C4-2B (cell line): ENCODE results near the gene GFM1.

ENCODE experiments used
- H3K27ac ChIP-seq: fragments of 450-650 bp; 2 replicates; pipeline ENCODE4 v1.5.1; 2017
- CTCF ChIP-seq: fragments of 450-650 bp; conservative IDR thresholded peaks from 2 replicates; pipeline ENCODE4 v1.5.1; 2017; ENCODE audit warnings: mild to moderate bottlenecking
- ZFX ChIP-seq: fragments of 450-650 bp; IDR thresholded peaks from 2 replicates; pipeline ENCODE4 v1.6.1; 2017

Gene GFM1

DNA sequence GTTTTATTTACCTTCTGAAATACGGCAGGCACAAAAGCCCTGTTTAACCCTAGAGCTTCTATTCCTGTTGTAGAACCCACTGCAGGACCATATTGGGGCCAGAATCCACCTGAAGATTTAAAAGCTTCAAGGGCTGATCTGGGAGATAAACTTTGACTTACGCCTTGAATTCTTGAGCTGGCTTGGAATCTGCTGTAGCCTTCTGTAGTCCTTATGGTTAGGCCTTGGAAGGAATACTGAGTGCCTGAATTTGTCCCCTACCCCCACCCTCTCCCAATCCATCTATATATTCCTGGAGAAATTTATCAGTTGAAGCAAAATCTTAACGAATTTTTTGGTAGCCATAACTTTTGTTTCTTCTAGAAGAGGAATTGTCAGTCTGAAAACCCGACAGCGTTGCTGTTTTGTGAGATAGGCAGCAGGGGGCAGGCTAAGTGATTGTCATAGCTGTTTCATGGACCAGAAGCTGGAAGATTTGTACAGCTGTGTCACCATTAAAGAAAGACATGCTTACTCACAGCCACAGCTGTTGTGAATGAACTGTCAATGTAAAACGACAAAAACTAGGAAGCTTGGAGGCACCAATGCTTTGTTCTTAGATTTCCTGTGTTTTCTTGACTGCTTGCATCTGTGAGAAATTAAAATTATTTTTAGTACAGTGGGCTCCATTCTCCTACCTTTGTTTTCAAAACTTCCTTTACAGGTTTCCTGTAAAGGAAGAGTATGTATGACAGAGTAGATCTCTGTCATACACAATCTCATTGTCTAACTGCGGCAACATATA lies 15.3 kb downstream of the GFM1 start:
- H3K27ac ChIP-seq, result peak overlapping the region; percentile 88
- TF ChIP-seq ZFX (no peak), CTCF (peak; percentile 85)

DNA sequence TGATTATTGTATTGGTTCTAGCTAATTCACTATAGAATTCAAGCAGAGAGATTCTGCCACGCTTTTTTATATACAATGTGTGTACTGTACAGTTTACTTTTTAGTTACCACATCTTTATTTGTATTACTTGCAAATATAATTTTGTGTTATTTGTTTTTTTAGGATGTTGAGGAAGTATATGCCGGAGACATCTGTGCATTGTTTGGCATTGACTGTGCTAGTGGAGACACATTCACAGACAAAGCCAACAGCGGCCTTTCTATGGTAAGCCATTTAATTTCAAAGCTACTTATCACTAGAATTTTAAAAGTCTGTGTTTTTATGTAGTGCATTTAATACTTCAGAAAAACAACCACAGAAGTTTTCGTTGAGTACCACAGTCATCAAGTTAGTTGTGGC lies 16.4 kb downstream of the GFM1 start:
- TF ChIP-seq CTCF (no peak), ZFX (no peak)
- H3K27ac ChIP-seq, result peak overlapping the region; percentile 88

DNA sequence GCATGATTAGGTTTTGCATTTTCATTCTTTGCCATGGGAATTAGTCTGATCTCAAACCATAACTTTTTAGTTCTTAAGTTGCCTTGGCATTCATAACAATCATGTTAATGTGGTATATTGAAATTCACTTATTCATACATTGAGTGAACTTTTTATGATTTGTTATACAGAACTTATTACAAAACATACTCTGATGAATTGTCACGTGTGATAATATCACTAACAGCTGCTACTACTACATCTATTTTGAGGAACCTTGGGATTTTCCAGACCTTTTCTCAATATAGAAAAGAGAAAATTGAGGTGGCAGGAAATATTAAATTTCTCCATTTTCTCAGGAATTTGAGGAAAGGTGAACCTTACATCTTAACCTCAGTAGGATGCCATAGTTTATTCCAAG lies 18.9 kb downstream of the GFM1 start:
- no peak for TF ChIP-seq ZFX
- no peak for TF ChIP-seq CTCF

GRCh38 chr3:158663832-158664231 lies 19.5 kb downstream of the GFM1 start:
- TF ChIP-seq CTCF, result no peak
- no peak for TF ChIP-seq ZFX
- H3K27ac ChIP-seq, result no peak overlapping the region

More for the DNA sequence above, 18.9 kb downstream of the GFM1 start:
- H3K27ac ChIP-seq, result no peak overlapping the region

DNA sequence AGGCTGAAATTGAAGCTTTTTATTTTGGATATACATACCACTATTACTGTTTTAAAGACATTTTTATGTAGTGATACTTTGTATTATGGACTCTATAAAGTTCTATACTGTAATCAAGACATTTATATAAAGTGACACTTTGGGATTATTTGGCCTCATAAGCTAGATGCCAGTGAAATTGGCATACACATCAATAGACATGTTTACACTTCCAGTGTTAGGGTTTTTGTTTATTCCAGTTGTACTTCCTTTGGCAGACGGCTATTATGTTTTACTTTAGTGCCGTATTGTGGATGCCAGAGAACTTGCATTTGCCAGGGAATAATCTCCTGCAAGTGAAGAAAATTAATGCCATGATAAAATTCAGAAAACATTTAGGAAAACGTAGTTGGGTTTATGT lies 22.1 kb downstream of the GFM1 start:
- TF ChIP-seq CTCF (no peak), ZFX (no peak)
- H3K27ac ChIP-seq, result no peak overlapping the region

GRCh38 chr3:158668506-158668905 lies 24.2 kb downstream of the GFM1 start:
- no peak overlapping the region for H3K27ac ChIP-seq
- TF ChIP-seq ZFX (no peak), CTCF (no peak)

DNA sequence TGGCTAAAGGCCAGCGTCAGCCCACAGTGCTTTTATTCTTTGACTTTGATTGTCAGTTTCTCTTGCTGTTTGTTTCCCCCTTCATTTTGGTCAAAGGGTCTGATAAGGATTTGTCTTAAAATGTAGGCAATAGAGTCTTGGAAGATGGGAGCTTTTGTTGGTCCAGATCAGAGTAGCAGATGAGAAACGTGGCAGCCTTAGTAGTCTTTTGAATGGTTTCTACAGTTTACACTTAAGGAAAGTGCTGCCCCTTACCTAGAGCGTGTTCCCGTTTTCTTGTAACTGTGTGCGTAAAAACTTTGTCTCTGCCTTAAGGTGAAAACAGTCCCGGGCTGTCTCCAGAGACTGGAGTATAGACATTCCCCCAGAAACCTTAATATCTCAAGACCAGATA lies 27.5 kb downstream of the GFM1 start:
- no peak overlapping the region for H3K27ac ChIP-seq
- TF ChIP-seq CTCF (no peak), ZFX (no peak)
